ENCODE results near the gene SLC16A4.

The SLC16A4 gene

GRCh38 chr1:110319332-110320167, 71.3 kb downstream of the SLC16A4 start:
- Histone ChIP-seq H3K4me3 (ENCODE audit: low read length) (no peak overlapping the region), H3K9me3 (ENCODE audit: insufficient read depth, low read depth, low read length) (no peaks in the 10 kb centered on the region), H3K9ac (ENCODE audit: low read depth, low read length) (no peak overlapping the region), H3K27me3 (ENCODE audit: insufficient read depth, low read length) (no peaks in the 10 kb centered on the region), H3K27ac (ENCODE audit: low read length) (no peak overlapping the region), H3K36me3 (ENCODE audit: insufficient read depth, low read depth, low read length) (no peaks in the 10 kb centered on the region), H3K4me1 (ENCODE audit: insufficient read depth, low read length) (no peaks in the 10 kb centered on the region)

GRCh38 chr1:110318046-110318445, 72.8 kb downstream of the SLC16A4 start:
- Histone ChIP-seq H3K9ac (ENCODE audit: low read depth, low read length) (no peak overlapping the region), H3K9me3 (ENCODE audit: insufficient read depth, low read depth, low read length) (no peaks in the 10 kb centered on the region), H3K27me3 (ENCODE audit: insufficient read depth, low read length) (no peaks in the 10 kb centered on the region)

GRCh38 chr1:110316735-110317134, 74.1 kb downstream of the SLC16A4 start:
- Histone ChIP-seq H3K27ac (ENCODE audit: low read length) (no peak overlapping the region), H3K9me3 (ENCODE audit: insufficient read depth, low read depth, low read length) (no peaks in the 10 kb centered on the region), H3K27me3 (ENCODE audit: insufficient read depth, low read length) (no peaks in the 10 kb centered on the region), H3K9ac (ENCODE audit: low read depth, low read length) (no peak overlapping the region), H3K4me1 (ENCODE audit: insufficient read depth, low read length) (no peaks in the 10 kb centered on the region), H3K4me3 (ENCODE audit: low read length) (no peak overlapping the region), H3K36me3 (ENCODE audit: insufficient read depth, low read depth, low read length) (no peaks in the 10 kb centered on the region)

More at GRCh38 chr1:110318046-110318445, 72.8 kb downstream of the SLC16A4 start:
- Histone ChIP-seq H3K27ac (ENCODE audit: low read length) (no peak overlapping the region), H3K4me1 (ENCODE audit: insufficient read depth, low read length) (no peaks in the 10 kb centered on the region), H3K36me3 (ENCODE audit: insufficient read depth, low read depth, low read length) (no peaks in the 10 kb centered on the region), H3K4me3 (ENCODE audit: low read length) (no peak overlapping the region)

Measured in iPS-20b (cell line).